ENCODE data around the gene TIMD4. TPM values are rescaled to one million over a fixed set of nuclear protein-coding genes. Genes with fewer than 3 reads are reported as not detected.

TIMD4 gene
- total RNA-seq, 3 donors from 2014 or later, result 0.72 to 4.1 (median 0.73) TPM

DNA sequence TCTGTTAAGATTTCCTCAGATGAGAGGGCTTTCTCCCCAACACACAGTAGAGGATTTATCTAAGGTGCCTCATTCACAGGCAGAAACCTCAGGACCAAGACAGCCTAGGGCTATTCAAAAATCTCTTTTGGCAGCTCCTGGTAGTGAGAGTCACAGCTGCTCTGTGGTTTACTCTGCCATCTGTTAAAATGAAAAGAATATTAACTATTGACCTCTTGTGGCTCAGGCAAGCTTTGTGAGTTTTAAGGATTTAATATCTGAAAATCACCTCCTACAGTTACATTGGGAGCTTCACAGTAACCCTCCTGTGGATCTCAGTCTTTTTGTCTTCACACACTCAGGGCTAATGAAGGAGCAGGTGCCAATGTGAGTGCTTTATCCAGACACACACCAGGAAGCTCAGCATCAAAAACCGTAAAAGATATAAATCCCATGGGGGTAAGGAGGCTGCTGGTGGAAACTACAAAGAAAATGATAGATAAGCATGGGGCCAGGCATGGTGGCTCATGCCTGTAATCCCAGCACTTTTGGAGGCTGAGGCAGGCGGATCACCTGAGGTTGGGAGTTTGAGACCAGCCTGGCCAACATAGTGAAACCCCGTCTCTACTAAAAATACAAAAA, 83.3 kb downstream of the TIMD4 start:
- Histone ChIP-seq H3K4me3 (no peak overlapping the region), H3K36me3 (ENCODE audit: low read depth) (no peaks in the 10 kb centered on the region), H3K4me1 (ENCODE audit: low read depth) (no peaks in the 10 kb centered on the region), H3K9me3 (no peaks in the 10 kb centered on the region)
- DNase-seq (peak in 1 of 3 donors; percentile 4), ATAC-seq (peak; percentile 43)
- intact Hi-C loops (cut with DNase I, micrococcal nuclease), result no loop called here
- TF ChIP-seq, protein P1, sequence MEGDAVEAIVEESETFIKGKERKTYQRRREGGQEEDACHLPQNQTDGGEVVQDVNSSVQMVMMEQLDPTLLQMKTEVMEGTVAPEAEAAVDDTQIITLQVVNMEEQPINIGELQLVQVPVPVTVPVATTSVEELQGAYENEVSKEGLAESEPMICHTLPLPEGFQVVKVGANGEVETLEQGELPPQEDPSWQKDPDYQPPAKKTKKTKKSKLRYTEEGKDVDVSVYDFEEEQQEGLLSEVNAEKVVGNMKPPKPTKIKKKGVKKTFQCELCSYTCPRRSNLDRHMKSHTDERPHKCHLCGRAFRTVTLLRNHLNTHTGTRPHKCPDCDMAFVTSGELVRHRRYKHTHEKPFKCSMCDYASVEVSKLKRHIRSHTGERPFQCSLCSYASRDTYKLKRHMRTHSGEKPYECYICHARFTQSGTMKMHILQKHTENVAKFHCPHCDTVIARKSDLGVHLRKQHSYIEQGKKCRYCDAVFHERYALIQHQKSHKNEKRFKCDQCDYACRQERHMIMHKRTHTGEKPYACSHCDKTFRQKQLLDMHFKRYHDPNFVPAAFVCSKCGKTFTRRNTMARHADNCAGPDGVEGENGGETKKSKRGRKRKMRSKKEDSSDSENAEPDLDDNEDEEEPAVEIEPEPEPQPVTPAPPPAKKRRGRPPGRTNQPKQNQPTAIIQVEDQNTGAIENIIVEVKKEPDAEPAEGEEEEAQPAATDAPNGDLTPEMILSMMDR (IDR thresholded peaks at IDR 0.05), result no peak

DNA sequence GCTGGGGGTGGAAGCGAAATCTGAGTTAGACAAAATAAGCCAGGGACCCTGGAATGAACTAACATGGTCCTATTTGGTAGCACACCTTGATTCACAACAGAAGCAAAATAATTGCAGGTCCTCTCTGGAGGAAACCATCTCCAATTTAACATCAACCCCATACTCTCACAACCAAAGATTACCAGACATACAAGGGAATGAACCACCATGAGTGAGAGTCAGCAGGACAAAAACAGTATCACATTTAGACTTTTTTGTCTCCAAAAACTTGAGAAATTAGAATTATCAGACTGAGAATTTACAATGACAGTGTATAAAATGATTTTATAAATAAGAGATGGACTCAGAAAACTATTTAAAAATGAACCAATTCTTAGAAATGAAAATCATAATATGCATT, 91.8 kb downstream of the TIMD4 start:
- intact Hi-C loops (cut with DNase I, micrococcal nuclease), result no loop called here
- ATAC-seq (no peak), DNase-seq (no peak)
- no peaks in the 10 kb centered on the region for H3K36me3 ChIP-seq (ENCODE audit: low read depth)
- no peak overlapping the region for H3K4me3 ChIP-seq
- no peaks in the 10 kb centered on the region for H3K4me1 ChIP-seq (ENCODE audit: low read depth)
- peaks cover 8% of the 10 kb centered on the region for H3K9me3 ChIP-seq
- TF ChIP-seq, protein P1 (IDR thresholded peaks at IDR 0.05), result no peak

DNA sequence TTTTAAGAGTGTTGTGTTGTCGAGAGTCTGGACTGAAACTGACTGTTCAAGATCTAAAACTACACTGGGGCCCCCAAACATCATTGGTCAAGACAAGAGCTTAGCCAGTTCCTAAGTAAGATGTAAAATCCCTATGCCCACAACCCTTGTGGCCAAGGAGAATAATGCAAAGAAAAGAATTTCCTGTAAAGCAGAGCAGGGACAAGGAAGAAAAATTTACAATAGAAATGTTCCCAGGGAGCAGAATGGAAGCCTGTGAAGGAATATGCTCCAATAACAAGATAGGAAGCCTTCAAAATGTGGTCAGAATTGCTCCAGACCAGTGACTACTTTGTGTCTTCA, 92.6 kb downstream of the TIMD4 start:
- ATAC-seq (no peak), DNase-seq (no peak)
- Histone ChIP-seq H3K4me3 (no peak overlapping the region), H3K36me3 (ENCODE audit: low read depth) (no peaks in the 10 kb centered on the region), H3K4me1 (ENCODE audit: low read depth) (no peaks in the 10 kb centered on the region), H3K9me3 (peaks cover 8% of the 10 kb centered on the region)
- intact Hi-C loops (cut with DNase I, micrococcal nuclease), result no loop called here
- TF ChIP-seq, protein P1 (IDR thresholded peaks at IDR 0.05), result no peak

Other genes starting within 250 kb of the TIMD4 start
- gene PPP1R2B, start 112.9 kb downstream of the TIMD4 start, total RNA-seq, result under 1 TPM in 1 of 3 donors, not detected in 2; 0.14 TPM
- 10 to 100 TPM in 1 of 3 donors, 1 to 10 TPM in 2; 2.6 to 24.1 (median 3.9) TPM for gene HAVCR1, start 95.9 kb upstream of the TIMD4 start, total RNA-seq
- 1 to 10 TPM; 2.1 to 5.1 (median 5.1) TPM for gene HAVCR2, start 145.8 kb upstream of the TIMD4 start, total RNA-seq
- gene MED7, start 179.6 kb upstream of the TIMD4 start, total RNA-seq, result 10 to 100 TPM; 11.8 to 14.4 (median 12.0) TPM
- not detected for gene GARIN3, start 203.0 kb upstream of the TIMD4 start, total RNA-seq
- gene ITK, start 217.6 kb upstream of the TIMD4 start, total RNA-seq, result 1 to 10 TPM; 2.6 to 5.7 (median 2.7) TPM

Data from mucosa of descending colon (tissue), 3 donors.